Activated naive CD4-positive, alpha-beta T cell treated with anti-CD3 and anti-CD28 coated beads, Interleukin-2, amount 10 ng/mL, durations not matched to agents 7 days and 5 days (primary cell): ENCODE measurements around the gene EVPLL.
"Not testable (repeated sequence)": the region's sequence is repeated elsewhere in the genome, so short reads cannot be mapped to it uniquely, and the experiment has no call there.

Experiments
- CTCF ChIA-PET: fragments of 350-600 bp; sonication (Branson Sonifier 250); formaldehyde crosslinking; loops from one replicate; lab custom pipeline; 2021; ENCODE audit warnings: antibody characterized with exemption; lab: Charles Lee
- DNase-seq: peaks from one replicate; pipeline ENCODE4 v3.0.0-alpha.2; 2020
- H3K27ac Mint-ChIP-seq: one replicate; pipeline ENCODE4 v1.8.0; 2021; ENCODE audit warnings: mild to moderate bottlenecking, moderate library complexity, mixed read lengths
- H3K27me3 Mint-ChIP-seq: one replicate; pipeline ENCODE4 v1.8.0; 2021; ENCODE audit warnings: mild to moderate bottlenecking, mixed read lengths
- H3K36me3 Mint-ChIP-seq: one replicate; pipeline ENCODE4 v1.8.0; 2021; ENCODE audit warnings: mixed read lengths
- H3K4me1 Mint-ChIP-seq: one replicate; pipeline ENCODE4 v1.8.0; 2021; ENCODE audit warnings: mixed read lengths
- H3K4me3 Mint-ChIP-seq: one replicate; pipeline ENCODE4 v1.8.0; 2021; ENCODE audit warnings: mild to moderate bottlenecking, moderate library complexity, mixed read lengths
- H3K9me3 Mint-ChIP-seq: one replicate; pipeline ENCODE4 v1.8.0; 2021; ENCODE audit warnings: mixed read lengths

Gene EVPLL

DNA sequence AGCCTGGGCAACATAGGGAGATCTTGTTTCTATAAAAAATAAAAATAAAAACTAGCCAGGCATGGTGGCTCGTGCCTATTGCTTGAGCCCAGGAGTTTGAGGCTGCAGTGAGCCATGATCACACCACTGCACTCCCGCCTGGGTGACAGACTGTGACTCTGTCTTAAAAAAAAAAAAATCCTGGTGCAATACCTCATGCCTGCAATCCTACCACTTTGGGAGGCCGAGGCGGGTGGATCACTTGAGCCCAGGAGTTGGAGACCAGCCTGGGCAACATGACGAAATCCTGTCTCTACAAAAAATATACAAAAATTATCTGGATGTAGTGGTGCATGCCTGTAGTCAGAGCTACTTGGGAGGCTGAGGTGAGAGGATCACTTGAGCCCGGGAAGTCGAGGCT lies 6.7 kb downstream of the EVPLL start:
- H3K36me3 Mint-ChIP-seq, DNase-seq, H3K27ac Mint-ChIP-seq, H3K4me1 Mint-ChIP-seq, H3K9me3 Mint-ChIP-seq, H3K4me3 Mint-ChIP-seq: not testable (repeated sequence)
- CTCF ChIA-PET, result interaction anchor here (0.6 kb wide), 1 partner anchor 771 kb away, joined by 3 read pairs; no protein-coding TSS in a partner anchor
- H3K27me3 Mint-ChIP-seq, result peaks cover 76% of the 10 kb centered on the region

DNA sequence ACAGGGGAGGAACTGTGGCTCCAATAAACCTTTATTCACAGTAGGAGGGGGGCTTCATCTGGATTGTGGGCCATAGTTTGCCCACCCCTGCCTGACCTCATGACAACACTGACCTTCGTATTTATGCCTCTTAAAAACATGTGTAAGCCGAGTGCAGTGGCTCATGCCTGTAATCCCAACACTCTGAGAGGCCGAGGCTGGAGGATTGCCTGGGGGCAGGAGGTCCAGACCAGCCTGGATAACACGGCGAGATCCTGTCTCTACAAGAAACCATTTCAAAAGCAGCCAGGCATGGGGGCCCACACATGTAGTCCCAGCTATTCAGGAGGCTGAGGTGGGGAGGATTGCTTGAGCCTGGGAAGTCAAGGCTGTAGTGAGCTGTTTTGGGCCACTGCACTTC lies 10.0 kb downstream of the EVPLL start:
- H3K9me3 Mint-ChIP-seq, H3K27ac Mint-ChIP-seq, H3K4me1 Mint-ChIP-seq, DNase-seq, H3K4me3 Mint-ChIP-seq, CTCF ChIA-PET, H3K36me3 Mint-ChIP-seq: not testable (repeated sequence)
- H3K27me3 Mint-ChIP-seq, result peaks cover 57% of the 10 kb centered on the region

DNA sequence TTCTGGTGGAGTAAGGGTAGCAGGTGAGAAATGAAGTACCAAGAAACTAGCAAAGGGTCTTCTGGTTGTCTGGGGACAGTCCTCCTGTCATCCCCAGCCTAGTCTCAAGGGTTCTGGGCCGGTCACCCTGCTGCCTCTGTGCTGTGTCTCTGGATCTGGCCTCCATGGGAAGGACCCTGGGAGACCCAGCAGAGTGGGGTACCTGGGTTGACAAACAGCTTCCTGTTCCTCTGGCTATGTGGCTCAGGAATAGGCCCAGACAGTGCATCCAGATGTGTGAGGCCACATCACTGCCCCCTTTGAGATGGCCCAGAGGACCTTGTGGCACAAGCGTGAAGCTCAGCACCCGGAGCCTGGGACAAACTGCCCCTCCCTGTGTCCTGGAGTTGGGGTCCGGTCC lies 10.7 kb downstream of the EVPLL start:
- H3K27me3 Mint-ChIP-seq, result peaks cover 50% of the 10 kb centered on the region
- H3K36me3 Mint-ChIP-seq, result not testable (repeated sequence)

DNA sequence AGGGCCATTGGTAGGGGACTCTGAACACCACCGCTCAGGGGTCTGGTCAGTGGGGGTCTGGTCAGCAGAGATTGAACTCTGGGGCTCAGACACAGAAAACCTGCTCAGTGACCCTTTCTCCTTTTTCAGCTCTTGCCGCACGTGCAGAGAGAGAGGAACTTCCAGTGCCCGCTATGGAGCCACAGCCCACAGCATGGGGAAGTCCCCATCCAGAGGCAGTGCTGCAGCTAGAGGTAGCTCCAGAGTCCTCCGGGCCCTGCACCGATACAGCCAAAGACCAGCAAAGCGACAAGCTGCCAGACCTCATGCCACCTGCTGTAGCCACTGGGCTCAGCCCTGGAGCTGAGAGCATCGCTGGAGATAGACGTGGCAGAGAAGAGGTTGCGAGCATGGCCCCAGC lies 11.2 kb downstream of the EVPLL start:
- H3K4me1 Mint-ChIP-seq, H3K9me3 Mint-ChIP-seq, DNase-seq, CTCF ChIA-PET, H3K36me3 Mint-ChIP-seq, H3K27ac Mint-ChIP-seq, H3K4me3 Mint-ChIP-seq: not testable (repeated sequence)
- H3K27me3 Mint-ChIP-seq, result peaks cover 46% of the 10 kb centered on the region

More for the DNA sequence above, 10.7 kb downstream of the EVPLL start:
- H3K4me3 Mint-ChIP-seq, H3K9me3 Mint-ChIP-seq, DNase-seq, CTCF ChIA-PET, H3K4me1 Mint-ChIP-seq, H3K27ac Mint-ChIP-seq: not testable (repeated sequence)

DNA sequence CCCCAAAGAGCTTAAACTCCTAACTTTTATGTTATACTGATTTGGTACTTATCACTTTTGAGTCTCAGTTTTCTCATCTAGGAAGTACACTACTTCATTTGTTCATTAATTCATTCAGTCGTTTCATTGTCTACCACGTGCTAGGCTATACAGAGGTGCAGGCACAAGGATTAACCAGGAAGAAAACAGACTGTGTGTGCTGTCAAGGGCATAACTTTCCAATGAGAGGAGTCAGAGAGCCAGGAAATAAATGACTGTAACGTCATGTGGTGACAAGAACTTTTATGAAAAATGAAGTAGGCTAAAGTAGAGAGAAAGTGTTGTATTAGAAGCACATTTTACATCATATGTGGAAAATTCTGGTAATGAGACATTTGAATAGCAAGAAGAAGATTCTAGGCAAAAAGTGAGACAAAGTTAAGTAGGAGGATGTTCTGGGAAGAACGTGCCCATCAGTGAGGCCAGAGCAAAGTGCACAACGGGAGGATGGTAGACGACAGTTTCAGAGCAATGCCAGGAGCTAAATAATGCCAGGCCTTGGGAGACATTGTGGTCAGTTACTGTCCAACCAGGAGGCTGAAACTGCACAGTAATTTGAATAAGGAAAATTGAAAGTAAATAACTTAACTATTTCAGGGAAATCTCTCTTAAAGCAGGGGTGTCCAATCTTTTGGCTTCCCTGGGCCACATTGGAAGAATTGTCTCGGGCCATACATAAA lies 24.5 kb downstream of the EVPLL start:
- H3K36me3 Mint-ChIP-seq, CTCF ChIA-PET, DNase-seq, H3K27ac Mint-ChIP-seq, H3K9me3 Mint-ChIP-seq, H3K4me1 Mint-ChIP-seq, H3K27me3 Mint-ChIP-seq, H3K4me3 Mint-ChIP-seq: not testable (repeated sequence)

DNA sequence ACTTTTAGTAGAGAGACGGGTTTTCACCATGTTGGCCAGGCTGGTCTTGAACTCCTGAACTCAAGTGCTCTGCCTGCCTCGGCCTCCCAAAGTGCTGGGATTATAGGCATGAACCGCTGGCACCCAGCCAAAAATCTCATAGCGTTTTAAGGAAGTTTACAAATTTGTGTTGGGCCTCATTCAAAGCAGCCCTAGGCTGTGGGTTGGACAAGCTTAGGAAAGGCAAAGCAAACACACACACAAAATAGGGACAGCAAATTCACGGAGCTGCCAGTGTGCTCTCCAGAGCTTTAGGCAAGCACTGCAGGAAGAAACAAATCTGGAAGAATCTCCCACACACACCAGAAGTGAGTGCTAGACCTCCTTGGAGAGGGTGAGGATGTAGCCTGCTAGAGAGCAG lies 25.6 kb downstream of the EVPLL start:
- H3K36me3 Mint-ChIP-seq, H3K27me3 Mint-ChIP-seq, H3K9me3 Mint-ChIP-seq, CTCF ChIA-PET, H3K4me1 Mint-ChIP-seq, H3K27ac Mint-ChIP-seq, DNase-seq, H3K4me3 Mint-ChIP-seq: not testable (repeated sequence)

DNA sequence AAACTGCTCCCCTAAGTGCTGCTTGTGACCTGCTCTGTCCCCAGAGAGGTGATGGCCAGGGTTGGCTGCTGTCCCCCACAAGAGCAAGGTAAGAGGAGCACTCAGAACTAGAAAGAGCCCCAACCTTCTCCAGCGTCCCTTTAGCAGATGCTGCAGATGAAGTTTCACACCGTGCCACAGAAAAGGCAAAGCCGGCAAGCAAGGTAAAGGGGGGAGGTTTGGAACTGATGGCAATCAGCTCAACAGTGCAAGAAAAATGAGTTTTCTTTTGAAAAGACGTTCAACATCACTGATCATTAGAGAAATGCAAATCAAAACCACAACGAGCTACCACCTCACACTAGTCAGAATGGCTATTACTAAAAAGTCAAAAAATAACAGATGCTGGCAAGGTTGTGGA lies 26.0 kb downstream of the EVPLL start:
- H3K4me1 Mint-ChIP-seq, H3K27ac Mint-ChIP-seq, H3K27me3 Mint-ChIP-seq, CTCF ChIA-PET, DNase-seq, H3K4me3 Mint-ChIP-seq, H3K36me3 Mint-ChIP-seq, H3K9me3 Mint-ChIP-seq: not testable (repeated sequence)

DNA sequence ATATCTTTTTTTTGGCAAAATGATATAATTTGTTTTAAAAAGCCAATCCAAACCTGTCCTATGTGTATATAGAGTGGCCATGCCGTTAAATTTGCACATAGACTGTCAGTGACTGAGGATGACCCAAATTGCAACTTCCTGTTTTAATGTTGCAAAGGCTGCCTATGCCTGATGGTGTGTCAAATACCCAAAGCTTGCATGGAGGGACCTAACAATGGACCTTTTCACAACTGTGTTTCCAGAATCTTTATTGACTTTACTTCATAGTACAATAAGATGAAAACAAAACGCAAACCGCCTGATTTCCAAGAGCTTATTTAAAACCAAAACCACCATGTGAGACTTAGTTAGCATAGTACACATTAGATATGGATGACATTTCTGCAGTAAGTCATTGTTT lies 31.3 kb downstream of the EVPLL start:
- H3K36me3 Mint-ChIP-seq, DNase-seq, H3K9me3 Mint-ChIP-seq, H3K4me3 Mint-ChIP-seq, H3K27ac Mint-ChIP-seq, CTCF ChIA-PET, H3K27me3 Mint-ChIP-seq: not testable (repeated sequence)
- peaks cover 22% of the 10 kb centered on the region for H3K4me1 Mint-ChIP-seq

DNA sequence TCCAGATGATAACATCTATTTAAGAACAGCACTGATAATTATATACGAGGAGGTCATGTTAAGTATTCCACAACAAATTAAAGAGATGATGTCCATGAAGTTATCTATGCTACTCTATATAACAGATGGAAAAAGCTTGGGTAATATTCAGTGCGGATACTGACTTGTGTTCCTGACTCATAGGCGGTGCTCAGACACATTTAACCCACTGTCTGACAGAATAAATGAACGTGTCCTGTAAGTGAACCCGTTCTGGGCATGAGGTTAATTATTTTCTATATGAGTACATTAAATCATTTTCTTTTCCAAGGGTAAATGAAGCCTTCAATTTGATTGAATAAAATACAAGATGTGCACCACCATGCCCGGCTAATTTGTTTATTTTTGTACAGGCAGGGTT lies 31.7 kb downstream of the EVPLL start:
- H3K27me3 Mint-ChIP-seq, H3K27ac Mint-ChIP-seq, H3K36me3 Mint-ChIP-seq, CTCF ChIA-PET, H3K4me3 Mint-ChIP-seq, DNase-seq, H3K9me3 Mint-ChIP-seq: not testable (repeated sequence)
- H3K4me1 Mint-ChIP-seq, result peaks cover 23% of the 10 kb centered on the region

DNA sequence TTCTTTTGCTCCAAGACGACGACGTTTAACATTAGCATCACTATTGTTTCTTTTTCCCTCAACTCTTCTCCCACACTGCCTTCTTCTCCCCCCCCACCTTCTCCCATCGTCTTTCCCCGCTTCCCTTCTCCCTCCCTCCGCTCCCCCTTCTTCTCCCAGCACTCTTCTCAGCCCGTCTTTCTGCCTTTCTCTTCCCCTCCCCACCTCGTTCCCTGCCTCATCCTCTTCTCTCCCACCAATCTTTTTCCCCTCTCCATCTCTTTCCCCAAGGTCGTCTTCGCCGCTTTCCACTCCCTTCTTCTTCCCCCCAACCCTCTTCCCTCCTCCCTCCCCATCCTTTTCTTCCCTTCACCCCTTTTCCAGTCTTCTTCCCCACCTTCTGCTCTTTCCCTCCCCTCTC lies 33.2 kb downstream of the EVPLL start:
- H3K4me3 Mint-ChIP-seq, result peak overlapping the region; percentile 93
- H3K9me3 Mint-ChIP-seq, H3K27ac Mint-ChIP-seq, CTCF ChIA-PET, H3K36me3 Mint-ChIP-seq, H3K27me3 Mint-ChIP-seq, DNase-seq: not testable (repeated sequence)
- peaks cover 23% of the 10 kb centered on the region for H3K4me1 Mint-ChIP-seq

DNA sequence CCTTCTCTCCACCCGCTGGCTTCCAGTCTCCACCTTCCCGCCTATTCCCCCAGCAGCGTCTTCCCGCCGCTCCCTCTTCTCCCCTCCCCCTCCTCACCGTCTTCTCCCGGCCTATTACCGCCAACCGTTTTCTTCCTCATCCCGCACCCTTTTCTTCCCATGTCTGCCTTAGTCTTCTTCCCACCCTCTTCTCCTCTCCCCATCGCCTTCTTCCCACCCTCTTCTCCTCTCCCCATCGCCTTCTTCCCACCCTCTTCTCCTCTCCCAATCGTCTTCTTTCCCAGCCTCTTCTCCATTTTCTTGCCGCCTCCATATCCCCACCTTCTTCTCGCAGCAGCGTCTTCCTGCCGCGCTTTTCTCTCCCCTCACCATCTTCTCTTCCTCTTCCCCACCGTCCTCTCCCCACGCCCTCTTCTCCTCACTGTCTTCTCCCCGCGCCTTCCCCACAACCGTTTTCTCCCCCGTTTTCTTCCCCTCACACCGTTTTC lies 33.8 kb downstream of the EVPLL start:
- H3K4me3 Mint-ChIP-seq, result peak overlapping the region; percentile 93
- H3K4me1 Mint-ChIP-seq, result peaks cover 23% of the 10 kb centered on the region
- H3K27me3 Mint-ChIP-seq, H3K36me3 Mint-ChIP-seq, H3K9me3 Mint-ChIP-seq, CTCF ChIA-PET: not testable (repeated sequence)
- DNase-seq, result peak; percentile 35
- peak overlapping the region; percentile 35 for H3K27ac Mint-ChIP-seq

DNA sequence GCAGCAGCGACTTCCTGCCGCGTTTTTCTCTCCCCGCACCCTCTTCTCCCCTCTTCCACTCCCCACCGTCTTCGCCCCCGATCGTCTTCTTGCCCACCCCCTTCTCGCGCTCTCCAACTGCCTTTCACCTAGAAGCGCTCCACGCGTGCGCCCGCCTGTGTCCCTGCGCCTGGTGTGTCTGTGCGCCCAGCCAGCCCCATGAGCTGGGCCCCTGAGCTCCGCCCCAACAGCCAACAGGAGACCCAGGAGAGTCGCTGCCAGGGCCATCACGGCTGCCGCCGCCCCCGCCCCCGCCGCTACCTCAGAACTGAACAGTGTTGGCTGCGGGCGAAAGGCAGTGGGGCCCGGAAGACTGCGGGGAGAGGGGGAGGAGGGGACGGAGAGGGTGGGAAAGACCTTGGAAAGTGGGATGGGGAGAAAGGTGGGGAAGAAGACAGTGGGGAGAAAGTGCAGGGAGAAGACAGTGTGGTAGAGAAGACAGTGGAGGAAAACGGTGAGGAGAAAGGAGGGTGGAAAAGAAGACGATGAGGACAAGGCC lies 34.5 kb downstream of the EVPLL start:
- H3K4me3 Mint-ChIP-seq, H3K9me3 Mint-ChIP-seq, CTCF ChIA-PET, H3K36me3 Mint-ChIP-seq, H3K27ac Mint-ChIP-seq, DNase-seq, H3K27me3 Mint-ChIP-seq: not testable (repeated sequence)
- H3K4me1 Mint-ChIP-seq, result peaks cover 23% of the 10 kb centered on the region

DNA sequence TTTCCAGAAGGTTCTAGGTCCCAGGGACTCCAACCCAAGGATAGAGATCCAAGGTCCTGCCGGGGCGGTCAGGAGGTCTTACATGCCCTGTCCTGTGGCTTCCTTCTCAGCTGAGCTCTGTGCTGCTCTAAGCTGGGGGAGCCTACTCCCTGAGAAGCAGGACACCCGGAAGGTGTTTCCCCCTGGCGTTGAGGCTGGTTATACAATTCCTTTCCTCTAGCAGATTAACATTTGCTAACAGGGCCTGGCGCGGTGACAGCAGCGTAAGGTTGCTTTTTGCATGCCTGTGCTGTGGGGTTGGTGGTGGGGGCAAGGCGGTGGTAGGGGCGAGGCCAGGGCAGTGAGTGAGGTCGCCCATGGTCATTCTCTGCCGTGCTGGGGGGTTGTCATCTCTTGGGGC lies 43.9 kb downstream of the EVPLL start:
- H3K36me3 Mint-ChIP-seq, CTCF ChIA-PET, H3K27me3 Mint-ChIP-seq, H3K4me3 Mint-ChIP-seq, H3K27ac Mint-ChIP-seq, H3K9me3 Mint-ChIP-seq, DNase-seq, H3K4me1 Mint-ChIP-seq: not testable (repeated sequence)

DNA sequence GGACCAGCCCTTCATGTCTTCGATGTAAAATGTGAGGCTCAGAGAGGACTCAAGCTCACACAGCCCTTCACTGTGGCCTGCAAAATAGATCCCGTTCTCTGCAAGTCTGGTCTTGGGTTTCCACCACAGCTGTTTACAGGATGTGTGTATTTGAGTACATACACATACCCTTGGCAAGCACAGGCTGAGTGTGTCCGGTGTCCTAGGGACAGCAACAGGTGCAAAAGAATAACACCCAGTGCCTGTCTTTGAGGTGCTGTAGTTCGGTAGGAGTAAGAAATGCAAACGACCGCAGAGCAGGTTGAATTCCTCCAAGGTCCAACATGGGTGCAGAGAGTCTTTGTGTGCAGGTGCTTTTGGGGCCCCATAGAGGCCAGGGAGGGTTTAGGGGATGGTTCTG lies 44.9 kb downstream of the EVPLL start:
- H3K27me3 Mint-ChIP-seq, H3K27ac Mint-ChIP-seq, CTCF ChIA-PET, H3K4me1 Mint-ChIP-seq, DNase-seq, H3K9me3 Mint-ChIP-seq, H3K4me3 Mint-ChIP-seq, H3K36me3 Mint-ChIP-seq: not testable (repeated sequence)

DNA sequence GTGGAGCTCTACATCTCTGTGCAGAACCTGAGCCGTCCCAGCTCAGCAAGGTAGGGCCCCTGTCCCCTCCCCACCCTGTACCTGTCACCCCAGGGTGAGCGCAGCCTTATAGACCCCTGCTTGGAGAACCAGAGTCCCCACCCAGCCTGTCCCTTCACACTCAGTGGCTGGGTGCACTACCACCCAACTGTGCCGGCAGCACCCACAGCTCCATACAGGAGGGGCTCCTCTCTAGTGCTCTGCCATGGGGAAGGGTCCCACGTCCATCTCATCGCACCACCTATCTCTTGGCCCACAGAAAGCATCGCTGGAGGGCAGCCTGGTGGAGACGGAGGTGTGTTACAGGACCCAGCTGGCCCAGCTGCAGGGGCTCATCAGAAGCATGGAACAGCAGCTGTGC lies 45.4 kb downstream of the EVPLL start:
- not testable (repeated sequence) for H3K36me3 Mint-ChIP-seq

More for the DNA sequence above, 45.4 kb downstream of the EVPLL start:
- H3K4me3 Mint-ChIP-seq, H3K9me3 Mint-ChIP-seq, CTCF ChIA-PET, H3K27me3 Mint-ChIP-seq, H3K27ac Mint-ChIP-seq, H3K4me1 Mint-ChIP-seq, DNase-seq: not testable (repeated sequence)
